ENCODE data around the gene KIF26B.

- TF ChIP-seq POLR2A (IDR thresholded peaks at IDR 0.05) (no peak), CTCF (IDR thresholded peaks at IDR 0.05) (no peak)
These were observed 528.9 kb downstream of the KIF26B start for GRCh38 chr1:245683676-245684075.

Measured in tibial nerve (tissue), 3 donors.